Measurements from ENCODE around the gene IRF5. TPM values are rescaled to one million over a fixed set of nuclear protein-coding genes. Genes with fewer than 3 reads are reported as not detected.

The IRF5 gene
- total and polyA plus RNA-seq, 9 donors = 1.6 to 3.5 (median 2.5) TPM

DNA sequence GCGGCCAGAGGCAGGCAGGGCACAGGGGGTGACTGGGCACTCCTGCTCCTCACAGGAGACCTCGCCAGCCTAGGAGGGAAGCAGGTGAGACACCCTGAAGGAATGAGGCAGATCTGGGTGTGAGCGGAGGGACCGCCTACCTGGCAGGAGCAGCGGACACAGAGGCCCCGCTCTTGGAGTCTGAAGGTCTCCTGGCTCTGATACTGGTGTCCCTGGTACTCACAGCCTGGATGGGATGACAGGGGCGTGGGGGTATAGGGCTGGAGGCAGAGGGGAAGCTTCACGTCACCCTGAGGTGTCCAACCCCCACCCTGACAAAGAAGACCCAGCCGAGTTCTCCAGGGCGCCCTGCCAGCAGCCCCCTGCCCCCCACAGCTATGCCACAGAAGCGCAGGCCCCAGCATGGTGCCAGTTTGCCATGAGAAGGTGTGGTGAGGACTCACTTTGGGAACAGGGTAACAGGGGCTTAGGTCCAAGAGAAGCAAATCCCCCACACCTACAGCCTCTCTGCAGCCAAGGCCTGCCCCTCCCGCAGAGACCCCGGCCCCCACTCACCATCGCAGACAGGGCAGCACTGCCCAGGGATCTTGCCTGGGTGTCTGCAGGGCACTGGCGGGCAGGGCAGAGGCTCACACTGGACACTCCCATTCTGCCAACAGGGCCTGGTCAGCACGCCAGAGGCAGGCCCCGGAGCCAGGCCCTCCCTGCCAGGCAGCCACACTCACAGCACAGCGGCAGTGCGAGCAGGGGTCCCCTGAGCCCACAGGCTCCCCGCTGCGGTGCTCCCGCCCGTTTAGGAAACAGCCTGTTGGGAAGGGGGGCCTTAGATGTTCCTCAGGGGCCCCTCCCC is 44.3 kb upstream of the IRF5 start:
- WGBS (ENCODE audit: insufficient coverage) = 91% methylated on average over 10 of the region's 23 CpGs
- Histone ChIP-seq H3K4me1 (ENCODE audit: control insufficient read depth, insufficient read depth, low read length) (peaks cover 2% of the 10 kb centered on the region), H3K4me3 (ENCODE audit: low read length) (no peak overlapping the region), H3K27me3 (ENCODE audit: control insufficient read depth, insufficient read depth, low read length) (peaks cover 31% of the 10 kb centered on the region), H3K36me3 (ENCODE audit: control insufficient read depth, insufficient read depth, low read length) (no peaks in the 10 kb centered on the region), H3K27ac (ENCODE audit: low read length) (no peak overlapping the region), H3K9me3 (replicated peaks; ENCODE audit: control insufficient read depth, low read depth, low read length) (no peaks in the 10 kb centered on the region)
- no peak for DNase-seq

DNA sequence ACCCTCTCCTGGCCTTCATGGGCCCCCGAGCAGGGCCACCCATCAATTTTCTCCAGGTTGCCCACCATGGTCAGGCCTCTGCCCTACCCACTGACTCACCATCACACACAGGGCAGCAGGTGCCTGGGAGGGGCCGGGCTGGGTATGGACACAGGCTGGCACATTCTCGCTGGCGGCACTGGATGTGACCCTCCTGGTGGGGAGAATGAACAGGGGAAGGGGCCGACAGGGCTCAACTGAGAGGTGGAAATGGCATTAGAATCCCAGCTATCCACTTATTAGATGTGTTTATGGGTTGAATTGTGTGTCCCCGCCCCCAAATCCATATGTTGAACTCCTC is 43.7 kb upstream of the IRF5 start:
- H3K9me3 ChIP-seq (replicated peaks; ENCODE audit: control insufficient read depth, low read depth, low read length) = no peaks in the 10 kb centered on the region
- no CpG with 5 or more reads among the region's 6 CpGs for WGBS (ENCODE audit: insufficient coverage)
- DNase-seq = no peak

DNA sequence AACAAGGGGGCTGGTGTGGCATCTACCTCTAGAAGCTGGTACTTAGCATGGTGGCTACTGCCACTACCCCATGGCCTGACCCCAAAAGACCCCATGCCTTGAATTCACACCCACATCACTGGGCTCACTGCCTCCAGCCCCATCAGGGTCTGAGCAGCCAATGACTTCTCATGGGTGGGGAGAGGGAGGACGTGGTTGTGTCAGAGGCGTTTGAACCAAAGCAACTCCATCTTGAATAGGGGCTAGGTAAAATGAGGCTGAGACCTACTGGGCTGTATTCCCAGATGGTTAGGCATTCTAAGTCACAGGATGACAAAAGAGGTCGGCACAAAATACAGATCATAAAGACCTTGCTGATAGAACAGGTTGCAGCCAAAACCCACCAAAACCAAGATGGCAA is 42.4 kb upstream of the IRF5 start:
- Histone ChIP-seq H3K9me3 (replicated peaks; ENCODE audit: control insufficient read depth, low read depth, low read length) (no peaks in the 10 kb centered on the region), H3K36me3 (ENCODE audit: control insufficient read depth, insufficient read depth, low read length) (no peaks in the 10 kb centered on the region), H3K27me3 (ENCODE audit: control insufficient read depth, insufficient read depth, low read length) (peaks cover 18% of the 10 kb centered on the region), H3K4me1 (ENCODE audit: control insufficient read depth, insufficient read depth, low read length) (peaks cover 2% of the 10 kb centered on the region), H3K4me3 (ENCODE audit: low read length) (no peak overlapping the region), H3K27ac (ENCODE audit: low read length) (no peak overlapping the region)
- DNase-seq = no peak
- 60% methylated on average over 1 of the region's 3 CpGs for WGBS (ENCODE audit: insufficient coverage)

More for the DNA sequence above, 43.7 kb upstream of the IRF5 start:
- peaks cover 2% of the 10 kb centered on the region for H3K4me1 ChIP-seq (ENCODE audit: control insufficient read depth, insufficient read depth, low read length)
- no peak overlapping the region for H3K27ac ChIP-seq (ENCODE audit: low read length)
- H3K36me3 ChIP-seq (ENCODE audit: control insufficient read depth, insufficient read depth, low read length) = no peaks in the 10 kb centered on the region
- no peak overlapping the region for H3K4me3 ChIP-seq (ENCODE audit: low read length)
- peaks cover 27% of the 10 kb centered on the region for H3K27me3 ChIP-seq (ENCODE audit: control insufficient read depth, insufficient read depth, low read length)

DNA sequence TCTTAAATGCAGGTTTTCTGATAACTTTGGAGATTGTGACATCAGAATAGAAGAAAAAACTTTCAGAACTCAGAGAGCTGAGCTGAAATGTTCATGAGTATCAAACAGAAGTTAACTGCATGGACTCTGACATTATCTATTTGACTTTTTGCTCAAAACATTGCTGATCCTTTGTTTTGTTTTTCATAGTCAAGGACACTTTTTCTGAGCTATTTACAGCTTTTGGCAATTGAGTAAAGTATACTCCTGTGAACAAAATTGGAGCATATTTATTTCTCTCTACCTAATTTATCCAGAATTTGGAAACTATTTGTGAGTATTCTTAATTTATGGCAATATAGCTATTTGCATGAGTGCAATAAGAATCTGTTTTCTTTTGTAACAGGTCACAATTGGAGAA is 38.3 kb upstream of the IRF5 start:
- H3K9me3 ChIP-seq (replicated peaks; ENCODE audit: control insufficient read depth, low read depth, low read length) = no peaks in the 10 kb centered on the region
- H3K27ac ChIP-seq (ENCODE audit: low read length) = no peak overlapping the region
- H3K36me3 ChIP-seq (ENCODE audit: control insufficient read depth, insufficient read depth, low read length) = no peaks in the 10 kb centered on the region
- no peak for DNase-seq
- no peaks in the 10 kb centered on the region for H3K4me1 ChIP-seq (ENCODE audit: control insufficient read depth, insufficient read depth, low read length)
- H3K27me3 ChIP-seq (ENCODE audit: control insufficient read depth, insufficient read depth, low read length) = peaks cover 2% of the 10 kb centered on the region
- no peak overlapping the region for H3K4me3 ChIP-seq (ENCODE audit: low read length)

DNA sequence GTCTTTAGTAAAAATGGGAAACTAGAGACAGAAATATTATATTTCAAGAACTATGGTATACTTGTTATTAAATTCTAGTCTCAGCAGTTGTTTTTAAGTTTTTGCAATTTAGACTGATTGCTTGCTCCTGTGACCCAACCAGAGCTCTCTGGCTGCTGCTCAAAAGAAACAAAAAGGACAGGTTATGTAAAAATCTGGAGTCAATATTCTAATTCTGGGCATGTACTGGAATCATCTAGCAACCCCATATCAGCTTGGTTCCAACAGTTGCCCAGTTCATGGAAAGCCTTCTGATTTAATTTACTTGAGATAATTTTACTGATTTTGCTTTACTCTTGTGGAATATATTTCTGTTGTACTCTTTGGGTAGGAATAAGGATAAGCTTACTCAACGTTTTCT is 37.5 kb upstream of the IRF5 start:
- Histone ChIP-seq H3K27ac (ENCODE audit: low read length) (no peak overlapping the region), H3K36me3 (ENCODE audit: control insufficient read depth, insufficient read depth, low read length) (no peaks in the 10 kb centered on the region), H3K27me3 (ENCODE audit: control insufficient read depth, insufficient read depth, low read length) (peaks cover 2% of the 10 kb centered on the region), H3K4me1 (ENCODE audit: control insufficient read depth, insufficient read depth, low read length) (no peaks in the 10 kb centered on the region), H3K4me3 (ENCODE audit: low read length) (no peak overlapping the region), H3K9me3 (replicated peaks; ENCODE audit: control insufficient read depth, low read depth, low read length) (no peaks in the 10 kb centered on the region)
- DNase-seq = no peak
- no CpG with 5 or more reads among the region's 1 CpG for WGBS (ENCODE audit: insufficient coverage)

DNA sequence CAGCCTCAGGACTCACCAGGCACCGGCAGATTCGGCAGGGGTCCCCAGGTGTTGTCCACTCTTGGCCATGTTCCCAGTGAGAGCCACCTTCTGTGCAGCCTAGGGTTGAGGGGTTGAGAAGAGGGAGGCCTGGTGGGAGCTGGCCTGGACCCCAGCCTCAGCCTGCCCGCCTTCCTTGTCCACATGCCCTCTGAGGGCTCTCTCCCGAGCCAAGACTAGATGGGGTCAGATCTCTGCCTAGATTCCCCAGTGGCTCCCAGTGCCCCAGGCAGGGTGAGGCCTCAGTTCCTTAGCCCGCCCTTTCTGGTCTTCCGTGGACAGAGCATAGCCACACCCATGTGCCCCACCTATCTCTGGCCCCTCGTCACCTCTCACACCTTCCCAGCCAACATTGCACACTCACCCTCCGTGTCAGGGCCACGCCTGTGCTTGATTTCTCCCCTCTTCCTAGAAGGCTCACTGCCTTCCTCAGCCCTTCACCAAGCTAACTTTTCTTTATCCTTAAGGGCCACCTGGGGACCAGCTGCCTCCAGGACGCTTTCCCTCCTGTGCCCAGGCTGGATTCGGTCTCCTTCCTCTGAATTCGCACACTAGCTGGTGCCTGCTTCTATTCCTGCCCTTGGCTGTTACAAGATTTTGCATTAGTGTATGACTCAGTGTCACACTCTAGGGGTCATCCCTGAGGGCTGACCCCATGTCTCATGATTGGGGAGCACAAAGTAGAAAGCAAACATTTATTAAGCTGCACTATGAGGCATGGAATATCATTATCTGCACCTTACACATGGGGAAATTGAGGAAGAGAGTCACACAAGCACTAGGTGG is 34.8 kb upstream of the IRF5 start:
- no peaks in the 10 kb centered on the region for H3K4me1 ChIP-seq (ENCODE audit: control insufficient read depth, insufficient read depth, low read length)
- no peak for DNase-seq
- no peaks in the 10 kb centered on the region for H3K36me3 ChIP-seq (ENCODE audit: control insufficient read depth, insufficient read depth, low read length)
- H3K9me3 ChIP-seq (replicated peaks; ENCODE audit: control insufficient read depth, low read depth, low read length) = no peaks in the 10 kb centered on the region
- H3K27ac ChIP-seq (ENCODE audit: low read length) = no peak overlapping the region
- H3K4me3 ChIP-seq (ENCODE audit: low read length) = no peak overlapping the region
- peaks cover 8% of the 10 kb centered on the region for H3K27me3 ChIP-seq (ENCODE audit: control insufficient read depth, insufficient read depth, low read length)
- 71% methylated on average over 12 of the region's 12 CpGs for WGBS (ENCODE audit: insufficient coverage)

DNA sequence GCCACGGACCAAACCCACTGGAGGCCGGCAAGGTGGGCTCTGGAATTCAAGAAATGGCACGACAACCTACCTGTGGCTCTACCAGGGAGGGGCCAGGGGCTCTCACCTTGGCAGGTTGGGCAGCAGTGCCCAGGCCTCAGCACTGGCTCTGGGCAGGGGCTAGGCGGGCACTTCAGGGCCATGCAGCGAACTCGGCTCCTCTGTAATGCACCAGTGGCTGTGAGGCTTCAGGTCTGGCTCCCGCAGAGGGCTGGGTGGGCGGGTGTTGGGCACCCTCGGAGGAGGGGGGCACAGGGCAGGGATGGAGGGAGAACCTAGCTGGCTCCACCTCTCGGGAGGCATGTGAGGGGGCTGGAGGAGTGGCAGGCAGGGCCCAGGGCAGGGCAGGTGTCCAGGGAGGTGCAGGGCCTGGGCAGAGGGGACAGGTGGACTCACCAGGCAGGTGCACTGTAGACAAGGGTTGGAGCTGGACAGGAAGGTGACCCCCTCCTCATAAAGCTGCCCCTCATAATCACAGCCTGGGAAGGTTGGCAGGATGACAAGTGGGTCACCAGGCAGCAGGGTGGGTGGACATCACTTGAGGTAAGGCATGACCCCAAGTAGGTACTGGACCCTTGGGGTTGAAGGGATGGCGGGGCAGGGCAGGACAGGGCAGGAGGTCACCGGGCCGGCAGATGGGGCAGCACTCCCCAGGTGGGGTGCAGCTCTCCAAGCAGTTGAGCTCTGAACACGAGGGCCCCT is 33.9 kb upstream of the IRF5 start:
- Histone ChIP-seq H3K9me3 (replicated peaks; ENCODE audit: control insufficient read depth, low read depth, low read length) (no peaks in the 10 kb centered on the region), H3K27ac (ENCODE audit: low read length) (no peak overlapping the region), H3K4me3 (ENCODE audit: low read length) (no peak overlapping the region), H3K27me3 (ENCODE audit: control insufficient read depth, insufficient read depth, low read length) (peaks cover 14% of the 10 kb centered on the region), H3K4me1 (ENCODE audit: control insufficient read depth, insufficient read depth, low read length) (no peaks in the 10 kb centered on the region), H3K36me3 (ENCODE audit: control insufficient read depth, insufficient read depth, low read length) (no peaks in the 10 kb centered on the region)
- no peak for DNase-seq
- 69% methylated on average over 11 of the region's 14 CpGs for WGBS (ENCODE audit: insufficient coverage)

DNA sequence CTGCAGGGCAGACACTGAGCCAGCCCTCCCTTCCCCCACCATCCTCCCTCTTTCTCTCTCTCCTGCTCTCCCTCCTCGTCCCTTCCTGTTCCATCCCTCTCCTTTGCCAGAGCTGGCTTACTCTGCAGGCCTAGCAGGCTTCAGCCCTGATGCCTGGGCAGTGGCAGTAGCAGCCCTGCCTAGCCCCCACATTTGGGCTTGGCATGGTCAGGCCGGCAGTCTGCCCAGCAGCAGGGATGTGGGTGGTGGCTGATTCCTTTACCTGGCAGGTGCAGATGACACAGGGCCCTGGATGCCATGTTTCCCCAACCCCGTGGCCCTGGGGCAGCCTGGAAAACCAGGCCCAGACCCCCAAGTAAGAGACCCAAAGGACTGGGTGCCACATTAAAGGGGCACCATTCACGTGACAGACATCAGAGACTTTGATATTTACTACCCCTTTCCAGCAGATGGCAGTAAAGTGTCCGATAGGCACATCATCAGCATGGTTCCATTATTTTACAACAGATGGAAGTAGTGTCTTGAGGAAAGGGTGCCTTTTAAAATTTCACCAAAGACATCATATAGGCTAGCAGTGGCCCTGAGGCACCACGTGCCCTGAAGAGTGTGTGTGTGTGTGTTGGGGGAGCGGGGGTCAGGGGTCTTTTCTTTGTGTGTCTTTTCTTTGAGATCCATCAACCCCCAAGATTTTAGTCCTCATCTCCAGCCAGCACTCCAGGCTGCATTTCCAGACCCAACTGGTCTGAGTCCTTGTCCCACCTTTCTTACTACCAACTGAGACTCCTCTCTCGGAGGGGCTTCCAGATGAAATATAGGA is 33.1 kb upstream of the IRF5 start:
- Histone ChIP-seq H3K4me1 (ENCODE audit: control insufficient read depth, insufficient read depth, low read length) (peaks cover 2% of the 10 kb centered on the region), H3K27me3 (ENCODE audit: control insufficient read depth, insufficient read depth, low read length) (peaks cover 22% of the 10 kb centered on the region), H3K4me3 (ENCODE audit: low read length) (no peak overlapping the region), H3K9me3 (replicated peaks; ENCODE audit: control insufficient read depth, low read depth, low read length) (no peaks in the 10 kb centered on the region), H3K36me3 (ENCODE audit: control insufficient read depth, insufficient read depth, low read length) (no peaks in the 10 kb centered on the region), H3K27ac (ENCODE audit: low read length) (no peak overlapping the region)
- no peak for DNase-seq
- 44% methylated on average over 3 of the region's 8 CpGs for WGBS (ENCODE audit: insufficient coverage)

DNA sequence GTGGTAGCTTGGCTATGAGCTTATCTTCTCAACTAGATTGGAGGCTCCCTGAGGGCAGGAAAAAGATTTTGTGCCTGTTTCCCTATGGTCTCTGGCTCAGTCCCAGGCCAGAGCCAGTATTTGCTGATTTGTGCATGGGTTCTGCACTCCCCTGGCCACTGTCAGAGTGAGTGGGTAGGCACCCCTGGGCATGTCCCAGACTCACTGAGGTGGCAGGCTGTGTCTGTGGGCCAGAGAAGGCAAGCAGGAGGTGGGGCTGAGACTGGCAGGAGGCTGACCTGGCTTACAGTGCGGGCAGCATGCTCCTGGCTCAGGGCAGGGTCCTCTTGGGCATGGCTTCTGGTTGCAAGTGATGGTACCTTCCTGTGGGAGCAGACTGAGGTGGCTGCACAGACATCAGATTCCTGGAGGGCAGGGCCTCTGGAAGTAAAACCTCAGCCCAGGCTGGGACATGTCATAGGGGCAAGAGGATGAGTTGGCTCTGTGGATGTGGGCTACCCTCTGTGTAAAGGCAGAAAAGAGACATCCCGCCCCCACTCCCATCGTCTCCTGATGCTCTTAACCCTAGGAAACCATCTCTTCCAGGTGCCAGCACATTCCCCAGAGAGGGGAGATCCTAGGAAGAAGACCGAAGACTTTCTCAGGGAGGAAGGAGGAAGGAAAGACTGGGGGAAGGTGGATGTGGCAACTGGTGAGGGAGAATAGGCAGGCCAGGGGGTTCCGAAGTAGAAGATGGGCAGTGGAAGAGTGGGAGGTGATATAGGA is 31.5 kb upstream of the IRF5 start:
- DNase-seq = no peak
- Histone ChIP-seq H3K36me3 (ENCODE audit: control insufficient read depth, insufficient read depth, low read length) (no peaks in the 10 kb centered on the region), H3K27ac (ENCODE audit: low read length) (no peak overlapping the region), H3K4me3 (ENCODE audit: low read length) (no peak overlapping the region), H3K9me3 (replicated peaks; ENCODE audit: control insufficient read depth, low read depth, low read length) (no peaks in the 10 kb centered on the region), H3K27me3 (ENCODE audit: control insufficient read depth, insufficient read depth, low read length) (peaks cover 36% of the 10 kb centered on the region), H3K4me1 (ENCODE audit: control insufficient read depth, insufficient read depth, low read length) (peaks cover 15% of the 10 kb centered on the region)
- WGBS (ENCODE audit: insufficient coverage) = 88% methylated on average over 3 of the region's 5 CpGs

Measured in muscle of leg (tissue), 11 donors.